Measurements from ENCODE around the gene DPP8.
A peak's percentile ranks its signal among the peaks of the same experiment; 100 is the strongest.
"Not testable (repeated sequence)": the region's sequence is repeated elsewhere in the genome, so short reads cannot be mapped to it uniquely, and the experiment has no call there.

Gene DPP8

DNA sequence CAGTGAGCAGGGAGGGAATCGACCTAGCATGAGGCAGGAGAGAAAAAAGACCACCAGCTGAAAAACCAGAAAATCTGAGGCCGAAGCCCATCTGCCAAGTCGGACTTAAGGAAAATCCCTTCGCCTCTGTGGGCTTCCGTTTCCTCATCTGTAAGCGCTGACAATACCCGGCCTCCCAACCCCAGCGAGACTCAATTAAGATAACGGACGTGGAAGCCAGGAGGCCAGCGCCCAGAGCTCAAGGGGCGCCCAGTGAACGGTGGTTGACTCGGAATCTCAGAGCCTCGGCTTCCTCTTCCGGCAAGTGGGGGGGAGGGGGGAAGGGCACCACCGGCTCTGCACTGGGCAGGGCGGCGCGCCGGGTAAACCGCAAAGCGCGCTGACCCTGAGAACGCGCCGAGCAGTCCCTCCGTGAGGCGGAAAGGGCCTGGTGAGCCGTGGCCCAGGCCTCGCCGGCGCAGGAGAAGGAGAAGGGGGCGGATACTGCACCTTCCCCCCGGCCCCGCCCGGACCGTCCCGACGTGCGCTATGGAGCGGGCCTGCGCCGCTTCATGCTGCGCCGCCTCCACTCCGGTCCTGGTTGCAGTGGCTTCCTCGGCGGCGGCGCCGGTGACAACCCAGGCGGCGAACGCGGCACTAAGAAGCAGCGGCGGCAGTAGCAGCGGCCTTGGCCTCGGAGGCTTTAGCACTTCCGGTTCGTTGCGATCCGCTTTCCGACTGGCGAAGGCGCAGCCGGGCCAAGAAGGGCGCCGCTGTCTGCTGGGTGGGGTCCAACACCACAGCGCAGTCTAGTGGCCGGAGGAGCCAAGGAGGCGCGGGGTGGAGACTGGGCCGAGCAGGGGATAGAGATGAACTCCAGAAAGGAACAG, at the start of gene DPP8:
Gene DPP8 (minus strand): TSS at position 693 of the 869 bp plus-strand sequence. CDS start 5,136 bp downstream, outside the sequence.
- peak; percentile 97 for DNase-seq

DNA sequence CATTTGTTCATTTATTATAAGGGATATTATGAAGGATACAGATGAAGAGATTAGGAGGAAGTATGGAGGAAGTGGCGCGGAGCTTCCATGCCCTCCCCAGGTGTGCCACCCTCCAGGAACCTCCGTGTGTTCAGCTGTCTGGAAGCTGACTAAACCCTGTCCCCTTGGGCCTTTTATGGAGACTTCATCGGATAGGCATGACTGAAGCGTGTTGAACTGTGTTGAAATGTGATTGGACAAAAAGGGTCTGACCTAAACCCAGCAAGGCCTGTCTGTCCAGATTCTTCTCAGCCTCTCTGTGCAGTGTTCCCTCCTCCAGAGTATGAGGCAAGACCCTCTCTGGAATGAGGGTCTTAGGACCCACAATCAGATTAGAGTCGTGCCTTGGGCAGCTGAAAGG, 44.4 kb upstream of the DPP8 start:
- peak; percentile 59 for DNase-seq

DNA sequence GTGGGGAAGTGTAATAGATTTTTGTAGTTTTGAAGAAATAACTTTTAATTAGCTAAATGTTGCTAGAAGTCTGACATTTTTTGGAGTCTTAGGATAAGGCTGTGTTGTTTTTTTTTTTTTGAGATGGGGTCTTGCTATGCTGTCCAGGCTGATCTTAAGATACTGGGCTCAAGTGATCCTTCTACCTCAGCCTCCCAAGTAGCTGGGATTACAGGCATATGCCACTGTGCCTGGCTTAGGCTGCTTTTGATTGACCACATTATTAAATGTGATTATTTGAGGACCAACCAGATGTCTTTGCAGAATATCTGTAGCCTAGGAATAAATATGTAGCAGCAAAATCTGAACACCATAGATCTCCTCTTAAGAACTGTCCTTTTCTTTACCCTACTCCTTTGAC, 42.5 kb upstream of the DPP8 start:
- DNase-seq = no peak

DNA sequence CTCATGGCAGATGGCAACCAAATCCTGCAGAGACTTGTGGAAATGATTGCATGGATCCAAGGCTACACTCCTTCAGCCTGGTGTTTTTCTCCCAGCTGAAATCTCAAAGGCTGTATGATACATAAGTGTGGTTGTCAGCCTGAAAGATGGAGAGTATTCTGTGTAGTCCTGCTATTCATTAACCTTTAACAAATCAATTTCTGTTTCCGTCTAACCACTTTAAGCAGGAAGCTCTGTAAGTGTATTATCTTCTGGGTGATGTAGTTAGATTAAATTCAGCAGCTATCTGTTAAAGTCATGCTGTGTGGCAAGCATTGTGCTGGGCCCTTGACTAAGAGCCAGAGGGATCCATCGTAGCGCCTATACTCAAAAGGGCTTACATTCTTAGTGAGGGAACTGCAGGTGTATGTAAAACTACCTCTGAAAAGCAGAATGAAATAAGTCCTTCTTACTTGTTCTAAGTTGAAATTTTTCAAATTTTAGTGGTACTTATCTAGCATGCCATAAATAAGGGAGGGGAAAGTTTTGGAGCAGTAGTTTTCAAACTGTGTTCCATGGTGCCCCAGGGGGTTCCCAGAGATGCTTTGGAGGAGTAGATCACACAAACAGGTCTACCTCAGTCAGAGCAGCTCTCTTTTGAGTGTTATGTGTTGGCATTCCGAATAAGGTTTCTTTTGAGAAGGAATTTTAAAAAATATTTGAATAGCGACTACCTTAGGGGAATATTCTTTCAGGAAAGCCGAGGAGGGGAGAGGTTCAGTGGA, 41.7 kb upstream of the DPP8 start:
- no peak for DNase-seq

DNA sequence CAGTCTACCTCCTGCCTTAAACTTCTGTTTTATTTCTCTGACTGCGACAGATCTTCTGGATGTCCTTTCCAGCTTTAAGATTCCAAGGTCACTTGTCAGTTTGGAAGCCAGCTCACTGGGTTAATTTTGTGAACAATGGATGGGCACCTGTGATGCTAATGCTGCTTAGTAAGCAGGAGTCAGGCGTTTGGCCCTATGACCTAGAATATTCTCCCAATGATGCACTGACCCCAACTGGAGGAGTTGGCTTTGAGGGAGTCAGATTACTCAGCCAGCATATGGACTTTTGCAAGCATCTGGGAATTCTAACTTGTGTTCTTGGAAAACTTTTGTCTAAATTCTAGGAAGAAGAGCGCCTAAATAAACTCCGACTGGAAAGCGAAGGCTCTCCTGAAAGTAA, 40.8 kb upstream of the DPP8 start:
- DNase-seq = no peak

DNA sequence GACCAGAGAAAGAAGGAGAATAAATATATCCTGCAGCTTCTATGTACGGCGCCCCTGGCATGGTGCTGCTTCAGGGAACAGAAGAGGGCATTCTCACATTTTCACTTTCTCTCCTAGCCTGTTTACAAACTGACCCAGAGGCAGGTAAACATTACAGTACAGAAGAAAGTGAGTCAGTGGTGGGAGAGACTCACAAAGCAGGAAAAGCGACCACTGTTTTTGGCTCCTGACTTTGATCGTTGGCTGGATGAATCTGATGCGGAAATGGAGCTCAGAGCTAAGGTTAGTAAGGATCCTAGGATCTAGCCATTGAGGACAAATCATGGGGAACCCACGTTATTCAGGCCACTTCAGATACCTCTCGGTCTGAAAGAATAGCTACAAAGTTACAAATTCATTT, 39.1 kb upstream of the DPP8 start:
- no peak for DNase-seq

DNA sequence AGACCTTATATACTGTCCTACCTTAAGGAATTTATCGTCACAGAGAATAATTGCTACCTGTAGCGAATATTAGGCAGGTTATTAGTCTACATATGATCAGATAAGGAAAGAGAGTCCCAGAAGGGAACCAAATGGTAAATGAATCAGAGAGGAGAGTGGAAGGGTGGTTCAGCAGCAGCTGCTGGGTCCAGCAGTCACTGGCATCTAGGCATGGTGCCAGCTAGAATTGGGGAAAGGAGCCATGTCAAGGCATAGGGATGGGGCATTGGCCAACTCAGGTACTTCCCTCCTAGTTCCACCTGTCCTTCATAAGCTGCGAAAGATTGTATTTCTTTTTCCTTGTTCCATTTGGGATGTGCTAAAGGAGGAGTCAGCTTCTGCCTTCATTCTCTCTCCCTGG, 36.2 kb upstream of the DPP8 start:
- DNase-seq = no peak

DNA sequence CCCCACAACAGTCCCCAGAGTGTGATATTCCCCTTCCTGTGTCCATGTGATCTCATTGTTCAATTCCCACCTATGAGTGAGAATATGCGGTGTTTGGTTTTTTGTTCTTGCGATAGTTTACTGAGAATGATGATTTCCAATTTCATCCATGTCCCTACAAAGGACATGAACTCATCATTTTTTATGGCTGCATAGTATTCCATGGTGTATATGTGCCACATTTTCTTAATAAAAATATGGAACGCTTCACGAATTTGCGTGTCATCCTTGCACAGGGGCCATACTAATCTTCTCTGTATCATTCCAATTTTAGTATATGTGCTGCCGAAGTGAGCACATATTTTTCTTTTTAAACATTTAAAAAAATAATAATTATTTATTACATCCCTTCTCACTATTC, 35.4 kb upstream of the DPP8 start:
- DNase-seq = not testable (repeated sequence)

DNA sequence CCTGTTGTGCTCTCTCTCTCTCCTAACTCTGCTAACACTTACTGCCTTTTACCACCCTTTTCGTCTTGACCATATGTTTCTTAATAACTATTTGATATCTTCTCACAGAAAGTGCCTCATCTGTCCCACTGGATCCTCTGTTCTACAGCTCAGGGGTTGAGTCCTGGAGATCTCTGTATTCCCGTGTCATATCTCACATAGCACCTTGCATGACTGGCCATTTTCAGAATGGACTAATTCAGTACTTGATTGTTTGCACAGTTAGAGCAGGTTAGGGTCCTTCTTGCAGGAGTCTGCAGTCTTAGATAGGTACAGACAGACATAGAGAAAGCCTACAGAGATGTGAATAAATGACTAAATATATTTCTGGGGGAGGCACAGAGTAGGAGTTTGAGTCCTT, 33.7 kb upstream of the DPP8 start:
- DNase-seq = no peak

DNA sequence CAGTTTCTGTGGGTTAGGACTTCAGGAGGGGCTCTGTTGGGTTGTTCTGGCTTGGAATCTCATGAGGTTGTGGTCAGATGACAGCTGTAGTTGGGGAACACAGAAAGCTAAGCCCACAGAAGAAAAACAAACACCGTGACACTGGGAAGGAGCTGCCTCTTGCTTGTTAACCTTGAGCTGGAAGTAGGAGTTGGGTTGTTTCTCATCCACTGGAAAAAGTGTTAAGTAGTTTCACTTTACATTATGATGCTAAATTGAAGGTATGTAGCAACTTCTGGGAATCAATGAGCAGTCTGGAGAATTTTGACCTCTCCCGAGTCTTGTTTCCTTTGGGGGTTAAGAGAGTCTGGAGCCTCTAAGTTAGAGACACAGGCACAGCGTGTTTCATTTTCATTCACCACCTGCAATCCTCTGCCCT, 33.2 kb upstream of the DPP8 start:
- no peak for DNase-seq

DNA sequence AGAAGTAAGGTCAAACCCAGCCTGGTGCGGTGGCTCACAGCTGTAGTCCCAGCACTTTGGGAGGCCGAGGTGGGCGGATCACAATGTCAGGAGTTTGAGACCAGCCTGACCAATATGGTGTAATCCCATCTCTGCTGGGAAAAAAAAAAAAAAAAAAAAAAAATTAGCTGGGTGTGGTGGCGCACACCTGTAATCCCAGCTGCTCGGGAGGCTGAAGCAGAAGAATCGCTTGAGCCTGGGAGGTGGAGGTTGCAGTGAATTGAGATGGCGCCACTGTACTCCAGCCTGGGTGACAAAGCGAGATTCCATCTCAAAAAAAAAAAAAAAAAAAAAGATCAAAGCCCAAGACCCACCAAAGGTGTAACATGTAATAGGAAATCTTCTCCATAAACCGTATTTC, 31.8 kb upstream of the DPP8 start:
- not testable (repeated sequence) for DNase-seq

DNA sequence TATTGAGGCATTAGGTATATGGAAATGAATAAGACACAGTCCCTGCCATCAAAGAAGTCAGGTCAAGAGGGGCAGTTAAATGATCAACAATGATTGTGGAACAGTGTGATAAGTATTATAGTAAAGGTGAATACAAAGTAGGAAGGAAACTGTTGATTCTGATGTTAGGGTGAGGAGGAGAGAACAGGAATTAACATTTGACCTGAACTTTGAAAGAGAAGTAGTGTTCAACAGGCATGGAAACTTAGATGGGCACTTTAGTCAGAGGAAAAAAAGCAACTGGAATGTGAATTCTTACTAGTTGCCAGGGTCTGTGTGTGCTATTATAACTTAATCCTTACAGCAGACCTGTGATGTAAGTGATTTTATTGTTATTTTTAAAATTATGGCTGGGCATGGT, 30.4 kb upstream of the DPP8 start:
- DNase-seq = no peak

DNA sequence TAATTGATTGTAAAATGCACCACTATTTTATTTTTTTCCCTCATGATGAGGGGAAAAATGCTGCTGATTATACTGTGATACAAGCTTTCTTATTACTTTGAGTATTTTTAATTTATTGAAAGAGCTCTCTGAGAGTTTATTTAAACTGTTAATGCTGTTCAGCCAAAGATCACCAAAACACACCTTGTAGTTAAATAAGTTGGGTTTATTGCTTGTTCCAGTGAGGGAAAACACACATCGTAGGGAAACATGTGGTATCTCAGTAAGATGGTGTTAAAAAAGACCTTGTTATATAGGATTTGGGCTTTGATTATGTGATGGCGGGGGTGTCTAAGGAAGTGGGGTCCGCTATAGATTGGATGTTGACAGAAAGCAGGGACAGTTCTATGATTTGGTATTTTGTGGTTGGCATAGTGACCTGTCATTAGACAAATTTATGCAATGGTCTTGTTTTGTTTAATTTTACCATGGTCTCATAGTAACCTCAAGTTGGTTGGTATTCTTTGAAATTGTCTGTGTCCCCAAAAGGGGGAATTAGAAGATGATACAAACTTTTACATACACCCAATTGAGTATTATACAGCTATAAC, 23.8 kb upstream of the DPP8 start:
- DNase-seq = no peak

DNA sequence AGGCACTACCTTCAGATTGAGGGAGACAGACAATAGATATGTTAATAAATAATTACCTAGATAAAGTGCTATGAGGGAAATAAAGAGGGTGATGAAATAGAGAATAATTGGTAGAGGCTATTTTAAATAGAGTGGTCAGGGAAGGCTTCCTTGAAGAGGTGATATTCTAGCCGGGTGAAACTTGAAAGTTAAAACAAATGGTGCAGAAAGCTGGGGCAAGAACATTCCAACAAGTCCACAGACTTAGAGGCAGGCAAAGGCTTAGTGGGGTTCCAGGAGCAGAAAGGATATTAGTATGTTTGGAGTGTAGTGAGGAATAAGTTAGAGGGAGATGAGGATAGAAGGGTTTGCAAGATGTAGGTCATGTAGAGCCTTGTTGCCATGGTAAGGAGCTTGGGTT, 22.8 kb upstream of the DPP8 start:
- no peak for DNase-seq

DNA sequence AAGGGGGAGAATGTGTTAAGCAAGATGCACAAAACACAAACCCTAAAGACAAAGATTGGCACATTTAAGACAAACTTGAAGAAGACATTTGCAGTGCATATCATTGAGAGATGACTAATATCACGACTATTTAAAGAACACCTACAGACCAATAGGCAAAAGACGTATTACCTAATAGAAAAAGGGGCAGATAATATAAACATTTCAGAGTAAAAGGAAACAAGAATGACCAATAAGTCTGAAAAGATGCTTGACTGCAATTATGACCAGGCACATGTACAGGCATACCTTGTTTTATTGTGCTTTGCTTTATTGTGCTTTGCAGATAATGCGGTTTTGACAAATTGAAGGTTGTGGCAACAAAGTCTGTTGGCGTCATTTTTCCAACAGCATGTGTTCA, 17.7 kb upstream of the DPP8 start:
- DNase-seq = no peak

DNA sequence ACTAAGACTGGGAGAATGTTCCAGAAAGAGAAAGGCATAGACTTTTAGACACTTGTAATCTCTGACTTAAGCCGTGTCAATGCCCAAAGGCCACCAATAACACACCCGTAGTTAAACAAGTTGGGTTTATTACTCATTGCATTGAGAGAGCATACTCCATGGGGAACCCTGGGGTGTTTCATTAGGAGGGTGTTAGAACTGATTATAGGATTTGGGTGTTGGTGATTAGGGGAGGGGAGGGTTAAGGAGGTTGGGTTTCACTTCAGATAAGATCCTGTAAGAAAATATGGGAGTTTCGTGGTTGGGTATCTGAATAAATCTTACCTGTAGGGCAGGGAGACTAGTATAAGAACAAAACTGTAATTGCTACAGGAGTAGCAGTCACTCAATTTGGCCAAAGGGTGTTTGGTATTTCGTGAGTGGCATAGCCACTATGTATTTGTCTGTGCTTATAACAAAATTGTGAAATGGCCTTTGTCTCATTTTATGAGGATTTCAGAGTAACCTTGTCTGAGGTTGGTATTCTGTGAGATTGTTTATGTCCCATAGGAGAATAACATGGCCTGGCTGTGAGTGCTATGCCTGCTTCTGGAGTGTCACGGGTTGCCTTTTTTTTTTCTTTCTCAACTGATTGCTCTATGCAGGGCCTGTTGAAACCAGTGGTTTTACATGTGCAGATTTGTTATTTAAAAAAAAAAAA, 15.7 kb upstream of the DPP8 start:
- no peak for DNase-seq

DNA sequence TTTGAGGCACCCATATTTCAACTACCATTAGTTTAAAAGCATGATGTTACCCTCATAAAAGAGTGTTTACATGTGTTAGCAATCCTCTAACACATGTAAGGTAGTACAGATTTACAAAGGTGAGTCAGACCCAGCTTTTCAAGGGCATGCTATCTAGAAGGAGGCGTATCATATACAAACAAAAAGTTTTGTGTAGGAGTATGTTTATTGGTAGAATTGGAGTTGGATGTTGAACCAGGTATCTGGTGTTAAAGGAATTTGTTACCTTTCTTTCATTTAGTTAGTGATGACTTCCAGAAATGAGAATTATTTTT, 15.2 kb upstream of the DPP8 start:
- DNase-seq = no peak

DNA sequence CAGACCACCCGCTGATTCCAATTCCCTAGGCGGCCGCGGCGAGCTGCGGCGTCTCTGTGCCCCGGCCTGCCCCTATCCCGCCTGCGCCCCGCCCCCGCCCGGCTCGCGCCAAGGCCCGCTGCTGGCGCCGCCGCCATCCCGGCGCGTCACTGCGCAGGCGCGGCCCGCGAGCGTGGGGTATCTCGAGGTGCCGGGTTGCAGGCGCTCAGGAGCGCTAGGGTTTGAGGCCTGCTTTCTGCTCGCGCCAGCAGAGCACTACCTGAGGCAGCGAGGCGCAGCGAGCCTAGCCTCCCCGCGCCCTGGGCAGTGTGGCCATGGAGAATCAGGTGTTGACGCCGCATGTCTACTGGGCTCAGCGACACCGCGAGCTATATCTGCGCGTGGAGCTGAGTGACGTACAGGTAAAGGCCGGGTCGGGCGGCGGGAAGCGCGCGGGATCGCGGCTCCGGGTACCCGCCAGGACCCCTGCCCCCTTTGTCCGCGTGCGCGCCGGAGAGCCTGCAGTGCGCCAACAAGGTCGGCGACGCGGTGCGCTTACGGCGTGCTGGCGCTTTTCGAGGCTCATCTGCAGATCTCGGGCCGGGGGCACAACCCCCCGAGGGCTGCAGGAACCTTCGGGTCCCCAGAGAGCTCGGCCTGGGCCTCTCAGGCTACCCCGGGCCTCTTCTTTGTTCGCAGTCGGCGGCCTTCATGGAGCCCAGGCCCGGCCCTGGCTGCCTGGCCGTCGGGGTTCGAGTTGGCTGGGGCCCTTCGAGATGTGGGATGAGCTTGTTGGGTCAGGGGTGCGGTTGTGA, 13.0 kb upstream of the DPP8 start, which contains the start of gene HACD3:
Gene HACD3 (plus strand): TSS at position 146 of the 794 bp plus-strand sequence. CDS start 169 bp downstream, at position 315.
- DNase-seq = peak; percentile 93

DNA sequence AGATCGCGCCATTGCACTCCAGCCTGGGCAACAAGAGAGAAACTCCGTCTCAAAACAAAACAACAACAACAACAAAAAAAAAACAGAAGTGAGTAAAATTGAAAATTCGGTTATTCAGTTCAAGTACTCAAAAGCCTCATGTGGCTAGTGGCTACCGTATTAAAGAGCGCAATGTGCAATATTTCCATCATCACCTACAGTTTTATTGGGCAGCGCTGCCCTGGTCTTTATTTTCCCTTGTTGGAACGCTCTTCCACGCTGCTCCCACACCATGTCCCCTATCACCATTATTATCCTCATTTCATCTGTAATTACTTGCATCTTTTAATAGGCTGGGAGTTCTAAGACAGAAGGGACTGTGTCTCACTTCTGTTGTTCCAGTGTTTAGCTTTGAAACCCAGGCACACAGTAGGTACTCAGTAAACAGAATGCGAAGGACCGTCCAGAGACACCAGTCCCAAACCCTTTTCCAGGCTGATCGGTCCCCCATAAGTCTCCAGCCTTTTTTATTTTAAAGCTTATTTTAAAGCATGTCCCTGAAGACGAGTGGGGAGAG, 12.4 kb upstream of the DPP8 start:
- DNase-seq = no peak

DNA sequence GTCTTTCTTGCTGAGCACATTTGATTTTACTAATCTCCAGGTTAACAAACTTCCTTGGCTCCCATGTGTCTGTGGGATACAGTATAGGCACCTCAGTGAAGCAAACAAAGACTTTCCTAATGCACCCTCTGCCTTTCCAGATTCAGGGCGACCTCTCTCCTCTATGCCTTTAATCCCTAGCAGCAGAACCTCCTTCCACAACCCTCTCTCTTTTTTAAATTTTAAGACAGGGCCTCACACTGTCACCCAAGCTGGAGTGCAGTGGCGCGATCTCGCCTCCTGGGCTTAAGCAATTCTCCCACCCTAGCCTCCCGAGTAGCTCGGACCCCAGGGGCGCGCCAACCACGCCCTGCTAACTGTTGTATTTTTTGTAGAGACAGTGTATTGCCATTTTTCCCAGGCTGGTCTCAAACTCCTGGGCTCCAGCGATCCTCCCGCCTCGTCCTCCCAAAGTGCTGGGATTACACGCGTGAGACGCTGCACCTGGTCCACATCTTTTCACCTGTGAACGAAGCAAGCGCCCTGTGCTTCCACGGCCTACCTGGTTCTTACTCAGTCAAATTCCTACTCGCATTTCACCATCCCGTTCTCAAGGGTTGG, 11.1 kb upstream of the DPP8 start:
- no peak for DNase-seq

DNA sequence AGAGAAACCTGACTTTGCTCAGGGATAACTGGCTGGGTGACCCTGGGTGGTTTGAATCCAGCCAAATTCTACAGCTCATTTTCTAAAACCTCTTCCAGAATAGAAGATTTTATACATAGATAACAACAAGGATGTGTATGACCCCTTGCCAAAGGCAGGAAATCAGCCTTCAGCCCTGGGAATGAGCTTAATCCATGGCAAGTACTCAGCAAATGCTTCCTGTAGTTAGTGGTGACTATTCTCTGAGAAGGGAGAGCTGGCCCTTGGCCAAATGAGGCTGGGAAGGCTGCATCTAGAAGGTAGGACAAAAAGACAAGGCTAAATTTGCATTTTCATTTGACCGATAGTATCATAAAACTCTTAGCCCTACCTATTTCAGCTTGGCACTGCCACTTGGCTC, 8.1 kb upstream of the DPP8 start:
- no peak for DNase-seq

DNA sequence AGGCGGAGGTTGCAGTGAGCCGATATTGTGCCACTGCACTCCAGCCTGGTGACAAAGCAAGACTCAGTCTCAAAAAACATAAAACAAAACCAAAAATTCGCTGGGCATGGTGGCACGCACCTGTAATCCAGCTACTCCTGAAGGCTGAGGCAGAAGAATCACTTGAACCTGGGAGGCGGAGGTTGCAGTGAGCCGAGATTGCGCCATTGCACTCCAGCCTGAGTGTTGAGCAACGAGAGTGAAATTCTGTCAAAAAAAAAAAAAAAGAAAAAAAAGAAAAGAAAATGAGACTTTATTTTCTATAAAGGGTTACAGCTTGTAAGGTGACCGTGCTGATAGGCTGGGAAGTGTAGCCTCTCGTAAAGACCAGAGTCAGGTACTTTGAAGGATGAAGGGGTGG, 6.7 kb upstream of the DPP8 start:
- no peak for DNase-seq

All from islet precursor cell (in vitro differentiated cells).